ENCODE results near the gene CHST11.
A peak's percentile ranks its signal among the peaks of the same experiment; 100 is the strongest.

Gene CHST11

GRCh38 chr12:104510145-104510872 lies 53.6 kb downstream of the CHST11 start:
- H3K4me1 Mint-ChIP-seq (ENCODE audit: low read depth in 2 of 2): peaks cover 64 to 84% of the 10 kb centered on the region in 2 donors
- H3K36me3 Mint-ChIP-seq (ENCODE audit: insufficient read depth): peaks cover 17% of the 10 kb centered on the region
- DNase-seq (no peak), ATAC-seq (replicated peaks) (peak; percentile 33)
- H3K27ac Mint-ChIP-seq: peak overlapping the region; percentile 69 to 77
- no peaks in the 10 kb centered on the region for H3K27me3 Mint-ChIP-seq
- no peaks in the 10 kb centered on the region for H3K9me3 Mint-ChIP-seq
- peak overlapping the region; percentile 17 to 27 for H3K4me3 Mint-ChIP-seq

- H3K27me3 Mint-ChIP-seq: no peaks in the 10 kb centered on the region
- H3K36me3 Mint-ChIP-seq (ENCODE audit: insufficient read depth): peaks cover 17% of the 10 kb centered on the region
- ATAC-seq (replicated peaks) (no peak), DNase-seq (no peak)
- H3K27ac Mint-ChIP-seq: peak overlapping the region; percentile 69 to 77
- no peaks in the 10 kb centered on the region for H3K9me3 Mint-ChIP-seq
- peaks cover 63 to 84% of the 10 kb centered on the region in 2 donors for H3K4me1 Mint-ChIP-seq (ENCODE audit: low read depth in 2 of 2)
- no peak overlapping the region for H3K4me3 Mint-ChIP-seq
Observed at GRCh38 chr12:104510873-104511440, 54.2 kb downstream of the CHST11 start.

GRCh38 chr12:104513681-104514080 lies 56.9 kb downstream of the CHST11 start:
- DNase-seq (no peak), ATAC-seq (replicated peaks) (no peak)
- Mint-ChIP-seq H3K36me3 (ENCODE audit: insufficient read depth) (peaks cover 8% of the 10 kb centered on the region), H3K27me3 (no peaks in the 10 kb centered on the region), H3K27ac (peak overlapping the region; percentile 22 to 49), H3K9me3 (no peaks in the 10 kb centered on the region), H3K4me3 (no peak overlapping the region), H3K4me1 (ENCODE audit: low read depth in 2 of 2) (peaks cover 62 to 84% of the 10 kb centered on the region in 2 donors)

GRCh38 chr12:104514092-104514810 lies 57.5 kb downstream of the CHST11 start:
- no peaks in the 10 kb centered on the region for H3K9me3 Mint-ChIP-seq
- ATAC-seq (replicated peaks) (no peak), DNase-seq (no peak)
- peak overlapping the region; percentile 22 to 49 for H3K27ac Mint-ChIP-seq
- H3K4me3 Mint-ChIP-seq: no peak overlapping the region
- H3K4me1 Mint-ChIP-seq (ENCODE audit: low read depth in 2 of 2): peaks cover 59 to 84% of the 10 kb centered on the region in 2 donors
- H3K27me3 Mint-ChIP-seq: no peaks in the 10 kb centered on the region
- H3K36me3 Mint-ChIP-seq (ENCODE audit: insufficient read depth): peaks cover 4% of the 10 kb centered on the region

- Mint-ChIP-seq H3K27me3 (no peaks in the 10 kb centered on the region), H3K27ac (peak overlapping the region; percentile 68 to 71), H3K9me3 (no peaks in the 10 kb centered on the region), H3K36me3 (ENCODE audit: insufficient read depth) (peaks cover 4% of the 10 kb centered on the region), H3K4me1 (ENCODE audit: low read depth in 2 of 2) (peaks cover 64 to 83% of the 10 kb centered on the region in 2 donors), H3K4me3 (no peak overlapping the region)
- ATAC-seq (replicated peaks) (no peak), DNase-seq (no peak)
Observed at GRCh38 chr12:104515899-104516298, 59.2 kb downstream of the CHST11 start.

- H3K36me3 Mint-ChIP-seq (ENCODE audit: insufficient read depth): peaks cover 8% of the 10 kb centered on the region
- H3K27me3 Mint-ChIP-seq: no peaks in the 10 kb centered on the region
- H3K4me1 Mint-ChIP-seq (ENCODE audit: low read depth in 2 of 2): peaks cover 68 to 84% of the 10 kb centered on the region in 2 donors
- H3K9me3 Mint-ChIP-seq: no peaks in the 10 kb centered on the region
- peak overlapping the region; percentile 68 to 71 for H3K27ac Mint-ChIP-seq
- no peak for DNase-seq
- ATAC-seq (replicated peaks): no peak
- no peak overlapping the region for H3K4me3 Mint-ChIP-seq
Observed at GRCh38 chr12:104516821-104517220, 60.1 kb downstream of the CHST11 start.

- Mint-ChIP-seq H3K36me3 (ENCODE audit: insufficient read depth) (peaks cover 8% of the 10 kb centered on the region), H3K9me3 (no peaks in the 10 kb centered on the region), H3K4me1 (ENCODE audit: low read depth in 2 of 2) (peaks cover 69 to 86% of the 10 kb centered on the region in 2 donors), H3K27ac (peak overlapping the region; percentile 68 to 71), H3K27me3 (no peaks in the 10 kb centered on the region), H3K4me3 (no peak overlapping the region)
- ATAC-seq (replicated peaks) (no peak), DNase-seq (no peak)
Observed at GRCh38 chr12:104517880-104518279, 61.1 kb downstream of the CHST11 start.

GRCh38 chr12:104519190-104520019 lies 62.7 kb downstream of the CHST11 start:
- Mint-ChIP-seq H3K27ac (peak overlapping the region; percentile 71 to 89), H3K27me3 (no peaks in the 10 kb centered on the region), H3K36me3 (ENCODE audit: insufficient read depth) (peaks cover 8% of the 10 kb centered on the region), H3K4me1 (ENCODE audit: low read depth in 2 of 2) (peaks cover 74 to 89% of the 10 kb centered on the region in 2 donors), H3K9me3 (no peaks in the 10 kb centered on the region), H3K4me3 (peak overlapping the region; percentile 65 to 72)
- DNase-seq (peak; percentile 69 to 72 (median 70)), ATAC-seq (replicated peaks) (peak; percentile 99)

- Mint-ChIP-seq H3K4me3 (peak overlapping the region in 1 of 2 donors; percentile 72), H3K27ac (peak overlapping the region; percentile 71 to 89), H3K9me3 (no peaks in the 10 kb centered on the region), H3K27me3 (no peaks in the 10 kb centered on the region), H3K36me3 (ENCODE audit: insufficient read depth) (peaks cover 8% of the 10 kb centered on the region), H3K4me1 (ENCODE audit: low read depth in 2 of 2) (peaks cover 73 to 88% of the 10 kb centered on the region in 2 donors)
- ATAC-seq (replicated peaks): no peak
- DNase-seq: no peak
Observed at GRCh38 chr12:104520242-104520900, 63.6 kb downstream of the CHST11 start.

- Mint-ChIP-seq H3K4me3 (no peak overlapping the region), H3K27me3 (no peaks in the 10 kb centered on the region), H3K4me1 (ENCODE audit: low read depth in 2 of 2) (peaks cover 69 to 84% of the 10 kb centered on the region in 2 donors), H3K27ac (peak overlapping the region in 1 of 2 donors; percentile 82), H3K9me3 (no peaks in the 10 kb centered on the region), H3K36me3 (ENCODE audit: insufficient read depth) (peaks cover 8% of the 10 kb centered on the region)
- DNase-seq: no peak
- no peak for ATAC-seq (replicated peaks)
Observed at GRCh38 chr12:104521731-104522130, 65.0 kb downstream of the CHST11 start.

GRCh38 chr12:104522985-104523722 lies 66.4 kb downstream of the CHST11 start:
- no peaks in the 10 kb centered on the region for H3K9me3 Mint-ChIP-seq
- H3K27ac Mint-ChIP-seq: peak overlapping the region; percentile 35 to 82
- no peaks in the 10 kb centered on the region for H3K27me3 Mint-ChIP-seq
- H3K4me3 Mint-ChIP-seq: peak overlapping the region in 1 of 2 donors; percentile 67
- peaks cover 69 to 82% of the 10 kb centered on the region in 2 donors for H3K4me1 Mint-ChIP-seq (ENCODE audit: low read depth in 2 of 2)
- no peak for DNase-seq
- no peak for ATAC-seq (replicated peaks)
- peaks cover 4% of the 10 kb centered on the region for H3K36me3 Mint-ChIP-seq (ENCODE audit: insufficient read depth)

Data from effector memory CD8-positive, alpha-beta T cell (primary cell).